ENCODE data around the gene FHL2.

FHL2 gene

GRCh38 chr2:105422801-105423200 is 23.9 kb upstream of the FHL2 start:
- DNase-seq (ENCODE audit: low read depth in 2 of 2, low spot score in 1 of 2) = no peak

- DNase-seq (ENCODE audit: low read depth in 2 of 2, low spot score in 1 of 2) = no peak
These were observed 22.2 kb upstream of the FHL2 start for GRCh38 chr2:105421053-105421452.

GRCh38 chr2:105418522-105418921 is 19.7 kb upstream of the FHL2 start:
- no peak for DNase-seq (ENCODE audit: low read depth in 2 of 2, low spot score in 1 of 2)

GRCh38 chr2:105417857-105418436 is 19.1 kb upstream of the FHL2 start:
- no peak for DNase-seq (ENCODE audit: low read depth in 2 of 2, low spot score in 1 of 2)

- DNase-seq (ENCODE audit: low read depth in 2 of 2, low spot score in 1 of 2) = no peak
These were observed 17.3 kb upstream of the FHL2 start for GRCh38 chr2:105416156-105416555.

GRCh38 chr2:105415007-105415406 is 16.2 kb upstream of the FHL2 start:
- DNase-seq (ENCODE audit: low read depth in 2 of 2, low spot score in 1 of 2) = no peak

- no peak for DNase-seq (ENCODE audit: low read depth in 2 of 2, low spot score in 1 of 2)
These were observed 14.4 kb upstream of the FHL2 start for GRCh38 chr2:105413206-105413605.

- no peak for DNase-seq (ENCODE audit: low read depth in 2 of 2, low spot score in 1 of 2)
These were observed 13.7 kb upstream of the FHL2 start for GRCh38 chr2:105412584-105412983.

- no peak for DNase-seq (ENCODE audit: low read depth in 2 of 2, low spot score in 1 of 2)
These were observed 13.0 kb upstream of the FHL2 start for GRCh38 chr2:105411720-105412407.

GRCh38 chr2:105410554-105410953 is 11.7 kb upstream of the FHL2 start:
- no peak for DNase-seq (ENCODE audit: low read depth in 2 of 2, low spot score in 1 of 2)

- no peak for DNase-seq (ENCODE audit: low read depth in 2 of 2, low spot score in 1 of 2)
These were observed 10.9 kb upstream of the FHL2 start for GRCh38 chr2:105409717-105410116.

GRCh38 chr2:105407946-105408743 is 9.3 kb upstream of the FHL2 start:
- no peak for DNase-seq (ENCODE audit: low read depth in 2 of 2, low spot score in 1 of 2)

GRCh38 chr2:105406221-105406620 is 7.4 kb upstream of the FHL2 start:
- DNase-seq (ENCODE audit: low read depth in 2 of 2, low spot score in 1 of 2) = no peak

- no peak for DNase-seq (ENCODE audit: low read depth in 2 of 2, low spot score in 1 of 2)
These were observed 6.4 kb upstream of the FHL2 start for GRCh38 chr2:105405291-105405690.

- DNase-seq (ENCODE audit: low read depth in 2 of 2, low spot score in 1 of 2) = no peak
These were observed 5.9 kb upstream of the FHL2 start for GRCh38 chr2:105404736-105405135.

- no peak for DNase-seq (ENCODE audit: low read depth in 2 of 2, low spot score in 1 of 2)
These were observed 5.2 kb upstream of the FHL2 start for GRCh38 chr2:105403783-105404698.

- no peak for DNase-seq (ENCODE audit: low read depth in 2 of 2, low spot score in 1 of 2)
These were observed 4.5 kb upstream of the FHL2 start for GRCh38 chr2:105403241-105403782.

- no peak for DNase-seq (ENCODE audit: low read depth in 2 of 2, low spot score in 1 of 2)
These were observed 4.0 kb upstream of the FHL2 start for GRCh38 chr2:105402809-105403208.

- no peak for DNase-seq (ENCODE audit: low read depth in 2 of 2, low spot score in 1 of 2)
These were observed 3.0 kb upstream of the FHL2 start for GRCh38 chr2:105401867-105402266.

- no peak for DNase-seq (ENCODE audit: low read depth in 2 of 2, low spot score in 1 of 2)
These were observed 1.3 kb upstream of the FHL2 start for GRCh38 chr2:105400138-105400540.

All from stimulated activated CD8-positive, alpha-beta memory T cell treated with anti-CD3 and anti-CD28 coated beads, Interleukin-4, amount 100 ng/mL, for 1 hour (primary cell).